WTC11 (cell line): ENCODE measurements around the gene PAQR8. TPM values are rescaled to one million over a fixed set of nuclear protein-coding genes. Genes with fewer than 3 reads are reported as not detected.

Source experiments
- ATAC-seq: fragments of 200-7000 bp; cut with Tn5 transposase; 2 replicates; pipeline ENCODE4 v1.10.0; 2021; ENCODE audit warnings: mild to moderate bottlenecking, moderate library complexity
- CTCF ChIA-PET: fragments of 300-600 bp; sonication (Branson Sonifier 250); formaldehyde crosslinking; loops from one replicate; lab custom pipeline; 2021; ENCODE audit warnings: antibody characterized with exemption; lab: Charles Lee
- POLR2A ChIA-PET: fragments of 350-600 bp; sonication (Branson Sonifier 250); formaldehyde crosslinking; loops from one replicate; lab custom pipeline; 2021; ENCODE audit warnings: antibody characterized with exemption; lab: Charles Lee
- DNase-seq: peaks from one replicate; pipeline ENCODE4 v3.0.0; 2021; ENCODE audit warnings: low spot score
- H3K27ac Mint-ChIP-seq: 2 replicates; pipeline ENCODE4 v1.8.0; 2021; ENCODE audit warnings: mixed read lengths
- H3K27me3 Mint-ChIP-seq: 2 replicates; pipeline ENCODE4 v1.8.0; 2021; ENCODE audit warnings: low read depth, mild to moderate bottlenecking, moderate library complexity, mixed read lengths
- H3K36me3 Mint-ChIP-seq: 2 replicates; pipeline ENCODE4 v1.8.0; 2021; ENCODE audit warnings: mixed read lengths
- H3K4me1 Mint-ChIP-seq: 2 replicates; pipeline ENCODE4 v1.8.0; 2022; ENCODE audit warnings: mixed read lengths
- H3K4me3 Mint-ChIP-seq: 2 replicates; pipeline ENCODE4 v1.8.0; 2021; ENCODE audit warnings: mild to moderate bottlenecking, moderate library complexity, mixed read lengths
- H3K9me3 Mint-ChIP-seq: 2 replicates; pipeline ENCODE4 v1.8.0; 2021; ENCODE audit warnings: mixed read lengths
- AR ChIP-seq: fragments of 250-450 bp; sonication (Bioruptor Pico); IDR thresholded peaks from 2 replicates; pipeline ENCODE4 v1.9.0; 2021; ENCODE audit warnings: mild to moderate bottlenecking
- ATF6 ChIP-seq: sonication (generic); formaldehyde crosslinking; IDR thresholded peaks from 2 replicates; pipeline ENCODE4 v1.8.1; 2023; ENCODE audit warnings: mild to moderate bottlenecking, missing genetic modification reagents
- CBFB ChIP-seq: sonication (generic); formaldehyde crosslinking; IDR thresholded peaks from 2 replicates; pipeline ENCODE4 v1.8.1; 2022; ENCODE audit warnings: mild to moderate bottlenecking, low read depth, missing genetic modification reagents
- E2F5 ChIP-seq: sonication (generic); formaldehyde crosslinking; IDR thresholded peaks from 2 replicates; pipeline ENCODE4 v1.8.1; 2022; ENCODE audit warnings: mild to moderate bottlenecking, moderate library complexity, missing genetic modification reagents
- ETV6 ChIP-seq: sonication (generic); formaldehyde crosslinking; IDR thresholded peaks from 2 replicates; pipeline ENCODE4 v1.8.1; 2022; ENCODE audit warnings: mild to moderate bottlenecking, missing genetic modification reagents
- GABPB1 ChIP-seq: sonication (generic); formaldehyde crosslinking; IDR thresholded peaks from 2 replicates; pipeline ENCODE4 v1.8.1; 2023; ENCODE audit warnings: mild to moderate bottlenecking, missing genetic modification reagents
- GTF2I ChIP-seq: fragments of 250-450 bp; sonication (Bioruptor Pico); conservative IDR thresholded peaks from 2 replicates; pipeline ENCODE4 v1.4.0; 2021; ENCODE audit warnings: mild to moderate bottlenecking
- MYBL2 ChIP-seq: sonication (generic); formaldehyde crosslinking; IDR thresholded peaks from 2 replicates; pipeline ENCODE4 v1.8.1; 2023; ENCODE audit warnings: mild to moderate bottlenecking, moderate library complexity, missing genetic modification reagents
- NFATC4 ChIP-seq: fragments of 250-450 bp; sonication (Bioruptor Pico); IDR thresholded peaks from 2 replicates; pipeline ENCODE4 v1.9.0; 2021; ENCODE audit warnings: mild to moderate bottlenecking
- OVOL2 ChIP-seq: fragments of 250-450 bp; sonication (Bioruptor Pico); IDR thresholded peaks from 2 replicates; pipeline ENCODE4 v1.9.0; 2021; ENCODE audit warnings: mild to moderate bottlenecking, borderline replicate concordance
- SMAD4 ChIP-seq: sonication (generic); formaldehyde crosslinking; IDR thresholded peaks from 2 replicates; pipeline ENCODE4 v1.8.0; 2022; ENCODE audit warnings: mild to moderate bottlenecking, missing genetic modification reagents
- TEAD1 ChIP-seq: sonication (generic); formaldehyde crosslinking; IDR thresholded peaks from 2 replicates; pipeline ENCODE4 v1.8.0; 2022; ENCODE audit warnings: mild to moderate bottlenecking, missing genetic modification reagents
- USF2 ChIP-seq: sonication (generic); formaldehyde crosslinking; IDR thresholded peaks from 2 replicates; pipeline ENCODE4 v1.8.1; 2023; ENCODE audit warnings: mild to moderate bottlenecking, missing genetic modification reagents, moderate library complexity
- ZBTB43 ChIP-seq: sonication (generic); formaldehyde crosslinking; IDR thresholded peaks from 2 replicates; pipeline ENCODE4 v1.8.1; 2023; ENCODE audit warnings: mild to moderate bottlenecking, missing genetic modification reagents
- ZNF121 ChIP-seq: sonication (generic); formaldehyde crosslinking; IDR thresholded peaks from 2 replicates; pipeline ENCODE4 v1.8.0; 2023; ENCODE audit warnings: missing genetic modification reagents
- ZNF263 ChIP-seq: sonication (generic); formaldehyde crosslinking; IDR thresholded peaks from 2 replicates; pipeline ENCODE4 v1.8.1; 2022; ENCODE audit warnings: low read depth, mild to moderate bottlenecking, moderate library complexity, missing genetic modification reagents
- ZNF317 ChIP-seq: sonication (generic); formaldehyde crosslinking; IDR thresholded peaks from 2 replicates; pipeline ENCODE4 v1.8.1; 2023; ENCODE audit warnings: low read depth, mild to moderate bottlenecking, moderate library complexity, missing genetic modification reagents, borderline replicate concordance
- ZNF396 ChIP-seq: fragments of 250-450 bp; sonication (Bioruptor Pico); IDR thresholded peaks from 2 replicates; pipeline ENCODE4 v1.8.0; 2021; ENCODE audit warnings: mild to moderate bottlenecking, moderate library complexity, borderline replicate concordance
- ZNF416 ChIP-seq: fragments of 250-450 bp; sonication (Bioruptor Pico); IDR thresholded peaks from 2 replicates; pipeline ENCODE4 v1.9.0; 2021; ENCODE audit warnings: mild to moderate bottlenecking, inconsistent platforms
- total RNA-seq: library from RNA; stranded (reverse); gene quantifications from 3 replicates; pipeline ENCODE4 v1.2.3, GENCODE V29; 2021
- TF ChIP-seq, protein P1 (sequence below): sonication (generic); formaldehyde crosslinking; conservative IDR thresholded peaks from 2 replicates; pipeline ENCODE4 v1.8.1; 2023; ENCODE audit warnings: mild to moderate bottlenecking, low read depth, missing genetic modification reagents, moderate library complexity
- TF ChIP-seq, protein P2 (sequence below): sonication (generic); formaldehyde crosslinking; IDR thresholded peaks from 2 replicates; pipeline ENCODE4 v1.8.0; 2022; ENCODE audit warnings: mild to moderate bottlenecking, missing genetic modification reagents
- TF ChIP-seq, protein P3 (sequence below): sonication (generic); formaldehyde crosslinking; IDR thresholded peaks from 2 replicates; pipeline ENCODE4 v1.8.0; 2022; ENCODE audit warnings: mild to moderate bottlenecking, missing genetic modification reagents

Gene PAQR8
- total RNA-seq, 1 experiment from 2014 or later, result 11.1 TPM

- TF ChIP-seq, protein P1, sequence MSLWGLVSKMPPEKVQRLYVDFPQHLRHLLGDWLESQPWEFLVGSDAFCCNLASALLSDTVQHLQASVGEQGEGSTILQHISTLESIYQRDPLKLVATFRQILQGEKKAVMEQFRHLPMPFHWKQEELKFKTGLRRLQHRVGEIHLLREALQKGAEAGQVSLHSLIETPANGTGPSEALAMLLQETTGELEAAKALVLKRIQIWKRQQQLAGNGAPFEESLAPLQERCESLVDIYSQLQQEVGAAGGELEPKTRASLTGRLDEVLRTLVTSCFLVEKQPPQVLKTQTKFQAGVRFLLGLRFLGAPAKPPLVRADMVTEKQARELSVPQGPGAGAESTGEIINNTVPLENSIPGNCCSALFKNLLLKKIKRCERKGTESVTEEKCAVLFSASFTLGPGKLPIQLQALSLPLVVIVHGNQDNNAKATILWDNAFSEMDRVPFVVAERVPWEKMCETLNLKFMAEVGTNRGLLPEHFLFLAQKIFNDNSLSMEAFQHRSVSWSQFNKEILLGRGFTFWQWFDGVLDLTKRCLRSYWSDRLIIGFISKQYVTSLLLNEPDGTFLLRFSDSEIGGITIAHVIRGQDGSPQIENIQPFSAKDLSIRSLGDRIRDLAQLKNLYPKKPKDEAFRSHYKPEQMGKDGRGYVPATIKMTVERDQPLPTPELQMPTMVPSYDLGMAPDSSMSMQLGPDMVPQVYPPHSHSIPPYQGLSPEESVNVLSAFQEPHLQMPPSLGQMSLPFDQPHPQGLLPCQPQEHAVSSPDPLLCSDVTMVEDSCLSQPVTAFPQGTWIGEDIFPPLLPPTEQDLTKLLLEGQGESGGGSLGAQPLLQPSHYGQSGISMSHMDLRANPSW (CRISPR knock-in tag), result no peak
- TF ChIP-seq CBFB (CRISPR knock-in tag), result no peak
- TF ChIP-seq ZNF396 (CRISPR knock-in tag), result no peak
- TF ChIP-seq, protein P2, sequence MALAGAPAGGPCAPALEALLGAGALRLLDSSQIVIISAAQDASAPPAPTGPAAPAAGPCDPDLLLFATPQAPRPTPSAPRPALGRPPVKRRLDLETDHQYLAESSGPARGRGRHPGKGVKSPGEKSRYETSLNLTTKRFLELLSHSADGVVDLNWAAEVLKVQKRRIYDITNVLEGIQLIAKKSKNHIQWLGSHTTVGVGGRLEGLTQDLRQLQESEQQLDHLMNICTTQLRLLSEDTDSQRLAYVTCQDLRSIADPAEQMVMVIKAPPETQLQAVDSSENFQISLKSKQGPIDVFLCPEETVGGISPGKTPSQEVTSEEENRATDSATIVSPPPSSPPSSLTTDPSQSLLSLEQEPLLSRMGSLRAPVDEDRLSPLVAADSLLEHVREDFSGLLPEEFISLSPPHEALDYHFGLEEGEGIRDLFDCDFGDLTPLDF (CRISPR knock-in tag), result no peak
- no peak for TF ChIP-seq GABPB1 (CRISPR knock-in tag)
- no peak for TF ChIP-seq ZNF416
- TF ChIP-seq, protein P3, sequence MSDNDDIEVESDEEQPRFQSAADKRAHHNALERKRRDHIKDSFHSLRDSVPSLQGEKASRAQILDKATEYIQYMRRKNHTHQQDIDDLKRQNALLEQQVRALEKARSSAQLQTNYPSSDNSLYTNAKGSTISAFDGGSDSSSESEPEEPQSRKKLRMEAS (CRISPR knock-in tag), result no peak
- TF ChIP-seq E2F5 (CRISPR knock-in tag), result no peak
These were observed 27.8 kb downstream of the PAQR8 start (continued) for GRCh38 chr6:52389626-52390360.

DNA sequence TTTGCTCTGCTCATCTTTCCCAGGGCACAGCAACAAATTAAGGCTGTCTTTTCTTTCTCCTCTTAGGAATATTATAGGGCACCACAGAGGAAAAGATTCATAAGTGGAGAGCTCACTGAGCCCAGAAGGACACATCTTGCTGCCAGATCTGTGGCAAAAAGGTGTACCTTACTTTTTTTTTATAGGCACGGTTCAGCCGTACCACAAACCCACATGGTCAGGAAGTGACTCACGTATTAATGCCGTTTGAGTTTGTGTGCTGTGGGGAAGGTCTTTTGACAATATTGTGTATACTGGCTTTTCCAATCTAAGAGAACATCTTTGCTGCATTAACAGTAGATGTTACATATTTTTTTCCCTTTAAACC is 28.4 kb downstream of the PAQR8 start:
- H3K27me3 Mint-ChIP-seq, result no peaks in the 10 kb centered on the region
- H3K36me3 Mint-ChIP-seq, result peaks cover 15% of the 10 kb centered on the region
- ChIA-PET CTCF (interaction anchor here (1.1 to 2.0 kb wide), 2 partner anchors 10 to 104 kb away, joined by 3 to 8 read pairs; no protein-coding TSS in a partner anchor), POLR2A (no interaction called here)
- H3K4me1 Mint-ChIP-seq, result no peaks in the 10 kb centered on the region
- DNase-seq (no peak), ATAC-seq (no peak)
- H3K27ac Mint-ChIP-seq, result no peak overlapping the region
- peaks cover 26% of the 10 kb centered on the region for H3K9me3 Mint-ChIP-seq
- TF ChIP-seq TEAD1 (CRISPR knock-in tag) (no peak), MYBL2 (no peak), ZNF416 (no peak), ZNF121 (CRISPR knock-in tag) (no peak), ZNF317 (CRISPR knock-in tag) (no peak), OVOL2 (CRISPR knock-in tag) (no peak), GTF2I (no peak), ETV6 (CRISPR knock-in tag) (no peak), USF2 (CRISPR knock-in tag) (no peak), NFATC4 (CRISPR knock-in tag) (no peak)
- no peak overlapping the region for H3K4me3 Mint-ChIP-seq

DNA sequence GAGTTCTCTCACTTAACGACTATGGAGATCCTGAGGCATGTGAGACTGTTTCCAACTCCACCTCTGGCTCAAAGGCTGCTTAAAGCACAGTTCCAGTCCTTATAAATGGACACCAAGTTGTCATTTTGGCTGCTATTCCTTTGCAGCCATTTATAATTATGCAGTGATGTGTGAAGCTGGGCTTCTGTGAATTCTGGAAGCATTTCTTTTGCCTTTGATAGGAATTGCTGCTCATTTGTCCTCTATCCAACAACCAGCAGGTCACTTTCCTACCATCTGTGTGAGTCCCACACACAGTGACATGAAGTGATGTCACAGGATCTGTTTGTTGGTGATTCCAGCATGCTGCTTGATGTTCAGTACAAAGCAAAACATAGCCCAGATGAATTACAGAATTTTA is 29.6 kb downstream of the PAQR8 start:
- Mint-ChIP-seq H3K4me1 (peaks cover 8% of the 10 kb centered on the region), H3K36me3 (peaks cover 11% of the 10 kb centered on the region), H3K4me3 (no peak overlapping the region), H3K27me3 (no peaks in the 10 kb centered on the region), H3K9me3 (peaks cover 21% of the 10 kb centered on the region), H3K27ac (no peak overlapping the region)
- ChIA-PET CTCF (interaction anchor here (0.7 kb wide), 1 partner anchor 280 kb away, joined by 3 read pairs; no protein-coding TSS in a partner anchor), POLR2A (interaction anchor here (0.7 kb wide), 1 partner anchor 210 kb away, joined by 3 read pairs; no protein-coding TSS in a partner anchor)
- ATAC-seq (no peak), DNase-seq (no peak)
- TF ChIP-seq ATF6 (no peak), AR (CRISPR knock-in tag) (no peak), ZBTB43 (CRISPR knock-in tag) (no peak), ZNF263 (CRISPR knock-in tag) (no peak), SMAD4 (no peak)
